HepG2 (cell line): Measurements from ENCODE around the gene CIROP. TPM values are rescaled to one million over a fixed set of nuclear protein-coding genes. Genes with fewer than 3 reads are reported as not detected.

ENCODE experiments used
- ATAC-seq: fragments of 200-7000 bp; cut with Tn5 transposase; 3 replicates; pipeline ENCODE4 v1.9.1; 2020; ENCODE audit warnings: mild to moderate bottlenecking, moderate library complexity
- BruUV-seq: library from RNA; stranded (reverse); fragments of 400-500 nt; replicated peaks from 2 replicates; lab custom pipeline; 2021; lab: Mats Ljungman, UMichigan
- CTCF ChIA-PET: fragments of 300-600 bp; formaldehyde crosslinking; extraction: SDS; loops from one replicate; lab custom pipeline; 2021; ENCODE audit warnings: low total read pairs, inconsistent platforms, low intra/inter-chr PET ratio; lab: Yijun Ruan, JAX
- POLR2A ChIA-PET: fragments of 350-600 bp; sonication (Branson Sonifier 250); formaldehyde crosslinking; loops from one replicate; lab custom pipeline; 2020; ENCODE audit warnings: antibody characterized with exemption, inconsistent platforms; lab: Yijun Ruan, JAX
- DNase-seq: peaks from one replicate; pipeline ENCODE4 v3.0.0-alpha.2; 2015; ENCODE audit warnings: low spot score
- FAIRE-seq: peaks from 3 replicates; lab custom pipeline; 2011; peaks lifted over from hg19 to GRCh38; lab: Jason Lieb, UNC
- H2AFZ ChIP-seq: one replicate; pipeline ENCODE4 v1.6.1; 2011; ENCODE audit warnings: low read length, inconsistent platforms
- H3K27ac ChIP-seq: fragments of 300-600 bp; 3 replicates; pipeline ENCODE4 v1.8.0; 2011; ENCODE audit warnings: mixed run types, mild to moderate bottlenecking, mixed read lengths, low read length, inconsistent platforms; ENCODE audit not compliant: insufficient read depth; ENCODE audit errors: extremely low read length
- H3K27me3 ChIP-seq, 2 experiments: fragments of 200-600 bp in 1 of 2; 2 replicates in 1 of 2; 3 replicates in 1 of 2; pipeline versions ENCODE4 v1.6.0 to v1.8.0; 2011; ENCODE audit warnings: low read length in 2 of 2, mild to moderate bottlenecking in 2 of 2, moderate library complexity in 2 of 2, inconsistent platforms in 1 of 2; ENCODE audit not compliant: insufficient read depth in 2 of 2, control insufficient read depth in 1 of 2
- H3K36me3 ChIP-seq, 2 experiments: fragments of 200-600 bp in 1 of 2; replicated peaks in 1 of 2; 2 replicates in 1 of 2; 3 replicates in 1 of 2; pipeline versions ENCODE4 v1.5.1 to v1.8.0; 2011; ENCODE audit warnings: low read length in 2 of 2, inconsistent platforms in 1 of 2; ENCODE audit not compliant: insufficient read depth in 2 of 2, control insufficient read depth in 1 of 2
- H3K4me1 ChIP-seq: 2 replicates; pipeline ENCODE4 v1.5.1; 2012; ENCODE audit warnings: low read length, inconsistent platforms; ENCODE audit not compliant: insufficient read depth
- H3K4me2 ChIP-seq: 2 replicates; pipeline ENCODE4 v1.6.0; 2011; ENCODE audit warnings: low read depth, low read length, inconsistent platforms
- H3K4me3 ChIP-seq, 3 experiments: fragments of 200-600 bp in 1 of 3; sonication (generic), shearing (Covaris generic) in 1 of 3; replicated peaks in 1 of 3; 2 replicates each; pipeline ENCODE4 v1.5.1; 2011 to 2016; ENCODE audit warnings: low read length in 3 of 3, inconsistent platforms in 2 of 3, low read depth in 2 of 3, mild to moderate bottlenecking in 2 of 3, control low read depth in 1 of 3, mixed read lengths in 1 of 3; ENCODE audit not compliant: insufficient read depth in 1 of 3
- H3K79me2 ChIP-seq: one replicate; pipeline ENCODE4 v1.6.1; 2011; ENCODE audit warnings: low read length, inconsistent platforms; ENCODE audit not compliant: insufficient read depth
- H3K9ac ChIP-seq: 2 replicates; pipeline ENCODE4 v1.6.0; 2011; ENCODE audit warnings: mild to moderate bottlenecking, low read depth, low read length, inconsistent platforms; ENCODE audit not compliant: insufficient read depth
- H3K9me3 ChIP-seq: 2 replicates; pipeline ENCODE4 v1.5.1; 2012; ENCODE audit warnings: mild to moderate bottlenecking, low read length
- H4K20me1 ChIP-seq: 2 replicates; pipeline ENCODE4 v1.6.0; 2011; ENCODE audit warnings: inconsistent platforms, mild to moderate bottlenecking, low read length, moderate library complexity; ENCODE audit not compliant: insufficient read depth
- ASH2L ChIP-seq: fragments of 300-600, 200-600 bp; sonication (generic); IDR thresholded peaks from 2 replicates; pipeline ENCODE4 v1.7.0; 2017; ENCODE audit warnings: low read depth, mild to moderate bottlenecking, moderate library complexity, mixed read lengths, low read length; ENCODE audit not compliant: insufficient read length
- BRD4 ChIP-seq: sonication (generic); formaldehyde crosslinking; IDR thresholded peaks from 2 replicates; pipeline ENCODE4 v1.4.0; 2020; ENCODE audit warnings: missing genetic modification reagents
- FOXC1 ChIP-seq: sonication (generic); formaldehyde crosslinking; IDR thresholded peaks from 2 replicates; pipeline ENCODE4 v1.8.0; 2022; ENCODE audit warnings: mild to moderate bottlenecking, missing genetic modification reagents, borderline replicate concordance
- HDAC6 ChIP-seq: fragments of 200-600 bp; sonication (generic); IDR thresholded peaks from 2 replicates; pipeline ENCODE4 v1.7.0; 2017; ENCODE audit warnings: mild to moderate bottlenecking, antibody characterized with exemption, low read length, low read depth
- IKZF4 ChIP-seq: sonication (generic); formaldehyde crosslinking; IDR thresholded peaks from 2 replicates; pipeline ENCODE4 v1.5.1; 2020; ENCODE audit warnings: borderline replicate concordance, mild to moderate bottlenecking, low read depth, missing genetic modification reagents; ENCODE audit errors: not compliant biosample characterization
- MIER2 ChIP-seq: IDR thresholded peaks from 2 replicates; pipeline ENCODE4 v1.6.1; 2016; ENCODE audit warnings: missing biosample characterization, missing genetic modification reagents
- NCOA1 ChIP-seq: sonication (generic); formaldehyde crosslinking; IDR thresholded peaks from 2 replicates; pipeline ENCODE4 v1.9.0; 2021; ENCODE audit warnings: missing genetic modification reagents
- POLR2A ChIP-seq, 2 experiments: IDR thresholded peaks; 2 replicates each; pipeline ENCODE4 v1.6.1; 2011; ENCODE audit warnings: low read depth in 2 of 2, low read length in 2 of 2, mild to moderate bottlenecking in 1 of 2, moderate library complexity in 1 of 2; ENCODE audit not compliant: insufficient read depth in 1 of 2
- POLR2G ChIP-seq: fragments of 200-400 bp; formaldehyde crosslinking; IDR thresholded peaks from 2 replicates; pipeline ENCODE4 v1.6.1; 2018; ENCODE audit warnings: mild to moderate bottlenecking, low read depth, low read length, moderate library complexity
- SMAD9 ChIP-seq: sonication (generic); formaldehyde crosslinking; IDR thresholded peaks from 2 replicates; pipeline ENCODE4 v1.5.1; 2020; ENCODE audit warnings: mild to moderate bottlenecking, missing genetic modification reagents
- TRAFD1 ChIP-seq: sonication (generic); formaldehyde crosslinking; IDR thresholded peaks from 2 replicates; pipeline ENCODE4 v1.5.1; 2020; ENCODE audit warnings: missing genetic modification reagents, mild to moderate bottlenecking, borderline replicate concordance
- ZFY ChIP-seq: sonication (generic); formaldehyde crosslinking; IDR thresholded peaks from 2 replicates; pipeline ENCODE4 v1.4.0; 2020; ENCODE audit warnings: missing genetic modification reagents
- ZFYVE20 ChIP-seq: sonication (generic); formaldehyde crosslinking; IDR thresholded peaks from 2 replicates; pipeline ENCODE4 v1.8.0; 2023; ENCODE audit warnings: low read depth, mild to moderate bottlenecking, moderate library complexity, missing genetic modification reagents, borderline replicate concordance
- ZNF224 ChIP-seq: sonication (generic); formaldehyde crosslinking; IDR thresholded peaks from 2 replicates; pipeline ENCODE4 v1.5.0; 2020; ENCODE audit warnings: mild to moderate bottlenecking, missing genetic modification reagents
- ZNF354B ChIP-seq: sonication (generic); formaldehyde crosslinking; IDR thresholded peaks from 2 replicates; pipeline ENCODE4 v1.8.0; 2022; ENCODE audit warnings: mild to moderate bottlenecking, missing genetic modification reagents
- WGBS: methylation state at CpG from one replicate; pipeline ENCODE4 v1.1.6; 2017; ENCODE audit warnings: low lambda C conversion rate; 5-methylcytosine and 5-hydroxymethylcytosine counted together
- in situ Hi-C: cut with HindIII; loops from 2 replicates; pipeline ENCODE4 v1.10.0; 2017; ENCODE audit warnings: low pct_unique_long_range_greater_than_20kb; ENCODE audit not compliant: extremely low pct_ligation_motif_present
- intact Hi-C: fragments of 100-400 bp; cut with micrococcal nuclease; formaldehyde crosslinking; loops from one replicate; pipeline ENCODE4 v1.10.0; 2022; ENCODE audit not compliant: unreplicated experiment
- polyA plus RNA-seq, 8 experiments: library from polyadenylated mRNA; depleted of rRNA in 3 of 8; stranded (reverse) in 7 of 8; unstranded in 1 of 8; fragments of >200 nt; fragmentation: Illumina TruSeq in 4 of 8; extraction: Trizol in 4 of 8; gene quantifications; 2 replicates each; pipeline versions ENCODE4 v1.2.1 to v1.2.3, GENCODE V29; 2011 to 2016; ENCODE audit warnings: low read depth in 4 of 8, missing spikeins in 1 of 8, mixed read lengths in 1 of 8; ENCODE audit not compliant: insufficient read depth in 1 of 8
- total RNA-seq, 5 experiments: library from RNA; depleted of rRNA; stranded (reverse); fragments of >200 nt; fragmentation: Illumina TruSeq; extraction: Trizol; gene quantifications; 2 replicates each; pipeline ENCODE4 v1.2.3, GENCODE V29; 2016; ENCODE audit warnings: low read depth in 1 of 5
- TF ChIP-seq, protein P1 (sequence below): sonication (generic); formaldehyde crosslinking; IDR thresholded peaks from 2 replicates; pipeline ENCODE4 v1.8.1; 2023; ENCODE audit warnings: missing genetic modification reagents, mild to moderate bottlenecking, borderline replicate concordance
- TF ChIP-seq, protein P2 (sequence below): sonication (generic); formaldehyde crosslinking; conservative IDR thresholded peaks from 2 replicates; pipeline ENCODE4 v1.8.1; 2023; ENCODE audit warnings: missing genetic modification reagents
- TF ChIP-seq, protein P3 (sequence below): sonication (generic); formaldehyde crosslinking; IDR thresholded peaks from 2 replicates; pipeline ENCODE4 v1.5.1; 2020; ENCODE audit warnings: mild to moderate bottlenecking, missing genetic modification reagents, moderate library complexity

CIROP gene
- total and polyA plus RNA-seq, 2 of the 13 experiments (the other 11 are each of a cell fraction or from before 2014, with no cell fraction given) = 0.07 TPM; not detected in 1

GRCh38 chr14:23069413-23069806 is 35.4 kb downstream of the CIROP start:
- WGBS = 95% methylated on average over 4 of the region's 4 CpGs
- in situ Hi-C loops (loop anchor here (5.0 kb wide), 1 partner anchor 38 kb away; no protein-coding TSS in a partner anchor), intact Hi-C loops (loop anchor here (1.0 to 2.0 kb wide), 3 partner anchors 8 to 117 kb away; no protein-coding TSS in a partner anchor)
- no TSS peak for BruUV-seq
- H2AFZ ChIP-seq = no peak overlapping the region
- POLR2A ChIA-PET = interaction anchor here (0.6 to 2.0 kb wide), 33 partner anchors 8 to 1144 kb away, joined by 3 to 80 read pairs (median 4); partner anchors contain the start of genes ACIN1, AJUBA, BCL2L2 and C14orf119
- no peak overlapping the region; the same call in 1 of the 2 replicates for H3K9ac ChIP-seq
- CTCF ChIA-PET = interaction anchor here (0.9 to 4.5 kb wide), 17 partner anchors 9 to 512 kb away, joined by 3 to 34 read pairs (median 5); partner anchors contain the start of genes ACIN1, C14orf119 and CDH24
- ATAC-seq (no peak; the same call in 2 of the 3 replicates), FAIRE-seq (no peak), DNase-seq (no peak)
- TF ChIP-seq, protein P1, sequence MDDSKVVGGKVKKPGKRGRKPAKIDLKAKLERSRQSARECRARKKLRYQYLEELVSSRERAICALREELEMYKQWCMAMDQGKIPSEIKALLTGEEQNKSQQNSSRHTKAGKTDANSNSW (CRISPR knock-in tag) = 0 out of 2 replicates have a peak, but pooled peaks have one; percentile 54
- no peak for TF ChIP-seq HDAC6
- TF ChIP-seq, protein P2, sequence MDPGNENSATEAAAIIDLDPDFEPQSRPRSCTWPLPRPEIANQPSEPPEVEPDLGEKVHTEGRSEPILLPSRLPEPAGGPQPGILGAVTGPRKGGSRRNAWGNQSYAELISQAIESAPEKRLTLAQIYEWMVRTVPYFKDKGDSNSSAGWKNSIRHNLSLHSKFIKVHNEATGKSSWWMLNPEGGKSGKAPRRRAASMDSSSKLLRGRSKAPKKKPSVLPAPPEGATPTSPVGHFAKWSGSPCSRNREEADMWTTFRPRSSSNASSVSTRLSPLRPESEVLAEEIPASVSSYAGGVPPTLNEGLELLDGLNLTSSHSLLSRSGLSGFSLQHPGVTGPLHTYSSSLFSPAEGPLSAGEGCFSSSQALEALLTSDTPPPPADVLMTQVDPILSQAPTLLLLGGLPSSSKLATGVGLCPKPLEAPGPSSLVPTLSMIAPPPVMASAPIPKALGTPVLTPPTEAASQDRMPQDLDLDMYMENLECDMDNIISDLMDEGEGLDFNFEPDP = 0 out of 2 replicates have a peak, but pooled peaks have one; percentile 71
- 0 out of 2 replicates have a peak, but pooled peaks have one; percentile 45 for TF ChIP-seq FOXC1 (CRISPR knock-in tag)
- TF ChIP-seq BRD4 (CRISPR knock-in tag) = 0 out of 2 replicates have a peak, but pooled peaks have one; percentile 20
- TF ChIP-seq ASH2L = peak; percentile 4
- peak; percentile 1 for TF ChIP-seq POLR2G
- TF ChIP-seq SMAD9 (CRISPR knock-in tag) = peak; percentile 13; the same call in 1 of the 2 replicates
- peak; percentile 10; the same call in 1 of the 2 replicates for TF ChIP-seq ZFY (CRISPR knock-in tag)
- TF ChIP-seq, protein P3, sequence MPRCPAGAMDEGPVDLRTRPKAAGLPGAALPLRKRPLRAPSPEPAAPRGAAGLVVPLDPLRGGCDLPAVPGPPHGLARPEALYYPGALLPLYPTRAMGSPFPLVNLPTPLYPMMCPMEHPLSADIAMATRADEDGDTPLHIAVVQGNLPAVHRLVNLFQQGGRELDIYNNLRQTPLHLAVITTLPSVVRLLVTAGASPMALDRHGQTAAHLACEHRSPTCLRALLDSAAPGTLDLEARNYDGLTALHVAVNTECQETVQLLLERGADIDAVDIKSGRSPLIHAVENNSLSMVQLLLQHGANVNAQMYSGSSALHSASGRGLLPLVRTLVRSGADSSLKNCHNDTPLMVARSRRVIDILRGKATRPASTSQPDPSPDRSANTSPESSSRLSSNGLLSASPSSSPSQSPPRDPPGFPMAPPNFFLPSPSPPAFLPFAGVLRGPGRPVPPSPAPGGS (CRISPR knock-in tag) = 0 out of 2 replicates have a peak, but pooled peaks have one; percentile 7
- TF ChIP-seq ZFYVE20 = no peak
- TF ChIP-seq ZNF224 = 0 out of 2 replicates have a peak, but pooled peaks have one; percentile 41
- TF ChIP-seq IKZF4 = peak; percentile 75
- TF ChIP-seq POLR2A (IDR thresholded peaks at IDR 0.05; ENCODE audit: insufficient read depth in 1 of 2, low read depth in 2 of 2, low read length in 2 of 2) = peak in 1 of 2 experiments; percentile 3; a peak in 1 of 4 replicates
- TF ChIP-seq NCOA1 = no peak; the same call in 1 of the 2 replicates
- no peak for TF ChIP-seq MIER2
- TF ChIP-seq ZNF354B (CRISPR knock-in tag) = no peak
- 0 out of 2 replicates have a peak, but pooled peaks have one; percentile 12 for TF ChIP-seq TRAFD1 (CRISPR knock-in tag)
- no peaks in the 10 kb centered on the region for H3K9me3 ChIP-seq
- H3K27me3 ChIP-seq = no peaks in the 10 kb centered on the region; a peak in 1 of 5 replicates
- peaks cover 12% of the 10 kb centered on the region for H4K20me1 ChIP-seq
- no peak overlapping the region for H3K4me2 ChIP-seq
- peaks cover 42% of the 10 kb centered on the region for H3K4me1 ChIP-seq
- peaks cover 45% of the 10 kb centered on the region for H3K79me2 ChIP-seq
- no peak overlapping the region for H3K4me3 ChIP-seq
- H3K27ac ChIP-seq = peak overlapping the region; percentile 5
- peaks cover 40 to 72% of the 10 kb centered on the region in 2 experiments for H3K36me3 ChIP-seq
